Measurements from ENCODE around the gene KLHDC8B.

Gene KLHDC8B

DNA sequence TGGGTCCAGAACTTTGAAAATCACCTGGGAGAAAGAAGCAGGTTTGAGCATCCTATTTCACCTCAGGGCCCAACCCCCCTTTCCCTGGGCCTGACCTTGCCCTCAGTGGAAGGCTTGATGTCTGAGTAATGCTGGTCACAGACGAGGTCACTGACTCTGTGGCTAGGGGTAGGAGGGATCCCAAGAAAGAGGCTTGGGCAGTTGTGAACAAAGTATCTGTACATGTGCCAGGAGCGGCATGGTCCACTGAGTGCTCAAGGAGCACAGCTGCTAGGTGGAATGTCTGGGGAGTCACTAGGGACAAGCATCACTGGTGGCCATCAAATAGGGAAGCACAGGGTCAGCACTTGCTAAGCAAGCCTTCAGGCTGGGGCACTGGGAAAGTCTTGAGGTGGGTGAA is 12.6 kb upstream of the KLHDC8B start:
- no peak for DNase-seq (ENCODE audit: low spot score)

DNA sequence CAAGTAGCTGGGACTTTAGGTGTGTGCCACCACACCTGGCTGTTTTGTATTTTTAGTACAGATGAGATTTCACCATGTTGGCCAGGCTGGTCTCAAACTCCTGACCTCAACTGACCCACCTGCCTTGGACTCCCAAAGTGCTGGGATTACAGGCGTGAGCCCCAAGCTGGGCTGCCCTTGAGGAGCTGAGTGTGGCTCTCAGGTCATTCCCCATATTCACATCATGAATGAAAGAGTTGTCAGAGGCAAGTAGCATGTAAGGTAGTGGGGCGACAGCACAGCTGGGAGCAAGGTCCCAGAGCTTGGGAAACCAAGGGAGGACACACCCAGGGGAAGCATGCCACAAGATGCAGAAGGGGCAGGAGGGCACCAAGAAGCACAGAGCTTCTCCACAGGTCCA is 10.2 kb upstream of the KLHDC8B start:
- no peak for DNase-seq (ENCODE audit: low spot score)

DNA sequence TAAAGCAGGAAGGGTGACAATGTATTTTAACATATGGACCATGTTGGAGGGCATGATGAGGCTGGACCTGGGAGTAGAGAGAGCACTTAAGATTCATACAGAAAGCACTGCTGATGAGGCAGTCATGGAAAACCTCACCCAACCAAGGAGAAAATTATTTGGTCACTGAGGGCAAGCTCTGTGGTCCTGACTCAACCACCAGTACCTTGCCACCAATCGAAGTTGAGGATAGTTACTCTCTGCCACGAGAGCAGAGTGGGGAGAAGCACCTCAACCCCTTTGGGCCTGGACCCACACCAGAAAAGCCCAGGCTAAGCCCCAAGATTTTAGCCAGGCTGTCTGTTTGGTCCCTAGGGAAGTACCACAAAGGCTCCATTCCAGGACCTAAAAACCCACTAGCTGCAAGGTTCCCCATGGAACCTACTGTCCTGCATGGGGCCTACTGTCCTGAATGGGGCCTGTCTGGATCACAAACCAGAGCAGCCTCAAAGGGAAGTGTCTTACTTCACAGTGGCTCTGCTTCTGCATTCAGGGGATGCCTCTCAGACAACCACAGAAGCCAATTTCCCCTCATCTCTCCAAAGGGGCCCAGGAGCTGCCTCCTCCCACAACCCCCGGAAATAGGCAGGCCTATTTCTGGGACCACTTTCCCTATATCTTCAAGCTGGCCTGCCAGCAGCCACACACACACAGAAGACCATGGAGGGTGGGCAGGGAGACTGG is 9.4 kb upstream of the KLHDC8B start:
- DNase-seq (ENCODE audit: low spot score) = no peak

DNA sequence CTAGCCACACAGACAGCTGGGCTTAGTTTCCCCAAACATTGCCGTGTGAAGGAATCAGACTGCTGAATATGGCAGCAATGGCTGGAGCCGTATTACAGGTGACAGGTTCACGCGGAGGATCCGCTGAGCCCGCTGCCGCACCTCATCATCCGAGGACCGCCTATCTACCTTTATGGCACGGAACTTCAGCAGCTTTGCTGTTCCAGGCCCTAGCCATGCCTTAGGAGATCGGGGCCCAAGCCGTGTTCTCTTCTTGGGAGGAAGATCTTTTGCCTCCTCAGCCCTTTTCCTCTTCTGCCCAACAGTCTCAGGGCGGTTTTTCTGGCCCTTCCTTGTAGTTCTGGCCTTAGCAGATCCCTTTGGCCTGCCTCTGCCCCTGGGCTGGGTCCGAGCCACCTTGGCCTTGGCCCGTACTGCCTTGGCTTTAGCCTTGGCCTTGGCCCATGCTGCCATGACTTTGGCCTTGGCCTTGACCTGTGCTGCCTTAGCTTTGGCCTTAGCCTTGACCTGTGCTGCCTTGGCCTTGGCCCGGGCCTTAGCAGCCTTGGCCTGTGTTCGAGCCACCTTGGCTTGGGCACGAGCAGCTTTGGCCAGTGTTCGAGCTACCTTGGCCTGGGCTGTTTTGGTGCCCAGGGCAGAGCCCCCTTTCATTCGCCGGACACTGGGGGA is 8.5 kb upstream of the KLHDC8B start:
- no peak for DNase-seq (ENCODE audit: low spot score)

DNA sequence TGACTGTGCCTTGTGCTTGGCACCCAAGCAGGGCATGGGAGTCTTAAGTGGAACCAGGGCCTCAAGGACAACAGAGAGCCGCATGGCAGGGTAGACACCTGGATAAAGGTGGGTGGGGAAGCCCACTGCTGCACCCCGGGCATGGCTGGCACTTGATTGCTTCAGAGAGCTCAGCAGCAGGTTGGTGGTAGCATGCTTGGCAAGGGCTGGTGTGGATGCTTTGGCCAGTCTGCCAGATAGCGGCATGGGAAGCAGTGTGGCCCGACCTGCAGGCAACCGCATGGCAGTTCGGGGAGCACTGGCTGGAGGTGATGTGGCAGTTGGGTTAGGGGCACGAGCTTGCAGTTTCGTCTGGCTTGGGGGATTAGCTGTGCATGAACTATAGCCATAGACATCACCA is 7.8 kb upstream of the KLHDC8B start:
- no peak for DNase-seq (ENCODE audit: low spot score)

DNA sequence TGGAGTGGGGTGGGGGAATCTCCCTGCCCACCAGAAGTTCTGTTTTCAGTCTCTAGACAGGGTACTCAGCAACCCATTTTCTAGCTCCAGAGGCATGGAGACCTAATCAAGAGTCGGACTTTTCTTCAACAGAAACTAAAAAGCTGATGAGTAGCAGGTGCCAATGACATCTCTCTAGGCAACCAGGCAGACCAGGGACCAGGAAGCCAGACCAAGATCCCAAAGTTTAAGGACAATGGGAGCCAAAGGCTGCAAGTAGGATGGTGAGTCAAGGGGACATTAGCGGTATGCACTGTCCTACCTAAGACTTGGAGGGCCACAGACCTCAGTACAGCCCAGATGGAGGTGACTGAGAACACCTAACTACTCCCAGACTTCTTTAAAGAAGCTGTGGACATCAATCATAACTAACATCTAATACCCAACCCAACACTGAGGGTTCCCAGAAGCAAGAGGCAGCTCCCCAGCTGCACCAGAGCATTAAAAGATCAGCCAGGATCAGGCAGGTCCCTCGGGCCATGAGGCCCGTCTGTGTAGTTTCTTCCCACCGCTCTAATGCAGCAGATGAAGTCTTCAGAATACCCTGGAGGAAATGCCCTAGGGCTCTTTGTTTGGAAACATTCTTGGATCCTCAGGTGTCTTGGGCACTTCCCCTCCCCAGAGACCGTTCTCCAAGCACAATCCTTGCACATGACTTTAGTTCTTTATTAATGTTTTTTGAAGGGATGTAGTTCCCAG is 6.2 kb upstream of the KLHDC8B start:
- no peak for DNase-seq (ENCODE audit: low spot score)

DNA sequence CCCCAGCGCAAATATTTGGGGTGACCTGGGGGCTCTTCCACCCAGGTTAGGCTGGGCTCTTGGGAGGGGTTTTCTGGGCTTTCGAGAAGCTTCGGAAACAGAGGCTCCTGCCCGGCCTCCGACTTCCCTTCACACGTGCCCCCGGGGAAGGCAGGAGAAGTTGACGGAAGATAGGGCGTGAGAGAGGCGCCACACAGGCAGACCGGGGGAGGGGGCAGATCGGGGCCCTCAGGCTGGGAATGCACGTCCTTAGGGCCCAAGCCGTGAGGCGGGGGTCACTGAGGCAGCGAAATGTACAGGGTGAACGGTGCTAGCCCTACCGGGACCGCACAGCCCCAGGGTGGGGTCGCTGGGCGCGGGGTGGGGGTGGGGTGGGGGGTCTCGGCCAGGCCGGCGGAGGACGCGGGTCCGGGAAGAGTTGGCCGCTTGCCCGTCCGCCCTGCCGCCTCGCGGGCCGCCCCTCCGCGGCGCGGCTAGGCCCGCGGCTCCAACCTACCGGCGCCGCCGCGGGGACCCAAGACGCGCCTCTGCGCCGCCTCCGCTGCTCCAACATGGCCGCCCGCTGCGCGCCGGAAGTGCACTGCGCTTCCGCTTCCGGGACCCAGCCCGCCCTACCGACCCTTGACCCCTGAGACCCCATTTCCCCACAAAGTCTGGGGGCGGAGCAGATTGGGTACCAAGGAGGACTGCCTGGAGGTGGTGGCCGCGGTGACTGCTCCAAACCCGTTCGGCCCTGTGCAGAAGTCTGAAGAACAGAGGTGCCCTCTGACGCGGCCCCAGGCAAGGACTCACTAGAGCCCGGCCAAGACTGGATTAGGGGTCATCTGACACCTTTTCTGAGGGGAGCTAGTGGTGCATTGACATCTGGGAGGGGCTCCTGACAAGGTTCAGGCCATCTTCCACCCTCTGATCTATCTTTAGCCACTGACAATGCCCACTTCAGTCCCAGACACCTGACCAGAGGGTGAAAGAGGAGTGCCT is 5.3 kb upstream of the KLHDC8B start, which contains the start of gene CCDC71:
Gene CCDC71, minus strand, starts transcription at position 561 of the 981 bp plus-strand sequence. CDS start 2,123 bp downstream, outside the sequence.
- DNase-seq (ENCODE audit: low spot score) = peak; percentile 66

DNA sequence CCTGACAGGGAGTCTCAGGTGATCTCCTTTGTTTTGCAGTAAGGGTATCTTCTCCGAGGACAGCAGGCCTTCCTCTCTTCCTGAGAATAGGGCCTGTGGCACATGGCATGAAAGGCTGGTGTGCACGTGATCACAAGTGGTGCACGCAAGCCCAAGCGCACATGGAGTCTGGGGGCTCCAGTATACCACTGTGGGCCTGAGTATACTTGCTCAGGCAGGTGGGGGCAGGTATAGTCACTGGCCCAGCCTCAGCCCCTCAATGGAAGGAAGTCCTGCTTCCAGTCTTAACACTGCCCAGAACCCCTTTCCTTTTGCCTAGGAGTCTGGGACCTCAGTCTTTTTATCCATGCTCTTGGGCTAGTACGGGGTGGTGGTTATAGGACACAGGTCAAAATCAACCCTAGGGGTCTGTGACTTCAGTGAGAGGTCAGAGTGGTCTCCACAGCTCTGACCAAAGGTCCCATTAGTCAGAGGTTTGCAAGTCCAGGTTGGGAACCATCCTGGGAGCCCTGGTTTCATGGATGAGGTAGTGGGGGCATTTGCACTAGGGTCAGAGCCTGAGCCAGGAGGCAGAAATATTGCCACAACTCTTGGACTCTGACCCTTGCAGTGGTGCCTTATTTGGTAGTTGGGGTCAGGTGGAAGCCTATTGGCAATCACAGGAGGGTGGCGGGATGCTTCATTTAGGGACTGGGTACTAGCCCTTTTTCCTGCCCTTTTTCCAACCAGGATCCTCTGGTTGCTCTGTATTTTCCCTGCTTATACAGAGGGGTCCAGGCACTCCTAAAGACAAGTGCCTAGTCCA is 4.4 kb upstream of the KLHDC8B start:
- no peak for DNase-seq (ENCODE audit: low spot score)

DNA sequence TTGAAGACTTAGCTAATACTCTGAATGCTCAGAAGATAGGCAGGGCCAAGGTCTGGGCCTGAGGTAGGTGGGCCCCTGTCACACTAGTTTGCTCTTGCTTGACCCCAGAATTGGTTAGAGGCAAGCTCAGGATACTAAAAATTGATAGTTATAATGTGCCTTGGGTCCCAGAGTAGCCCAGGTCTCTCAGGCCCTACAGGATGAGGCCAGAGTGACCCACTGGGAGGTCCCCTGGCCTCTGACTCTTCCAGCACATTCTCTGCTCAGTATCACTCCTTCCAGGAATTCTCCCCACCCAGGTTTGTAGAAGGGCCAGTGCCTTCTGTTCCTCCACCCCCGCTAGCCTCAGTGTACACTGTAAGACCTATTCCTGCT is 667 bp upstream of the KLHDC8B start:
- no peak for DNase-seq (ENCODE audit: low spot score)

DNA sequence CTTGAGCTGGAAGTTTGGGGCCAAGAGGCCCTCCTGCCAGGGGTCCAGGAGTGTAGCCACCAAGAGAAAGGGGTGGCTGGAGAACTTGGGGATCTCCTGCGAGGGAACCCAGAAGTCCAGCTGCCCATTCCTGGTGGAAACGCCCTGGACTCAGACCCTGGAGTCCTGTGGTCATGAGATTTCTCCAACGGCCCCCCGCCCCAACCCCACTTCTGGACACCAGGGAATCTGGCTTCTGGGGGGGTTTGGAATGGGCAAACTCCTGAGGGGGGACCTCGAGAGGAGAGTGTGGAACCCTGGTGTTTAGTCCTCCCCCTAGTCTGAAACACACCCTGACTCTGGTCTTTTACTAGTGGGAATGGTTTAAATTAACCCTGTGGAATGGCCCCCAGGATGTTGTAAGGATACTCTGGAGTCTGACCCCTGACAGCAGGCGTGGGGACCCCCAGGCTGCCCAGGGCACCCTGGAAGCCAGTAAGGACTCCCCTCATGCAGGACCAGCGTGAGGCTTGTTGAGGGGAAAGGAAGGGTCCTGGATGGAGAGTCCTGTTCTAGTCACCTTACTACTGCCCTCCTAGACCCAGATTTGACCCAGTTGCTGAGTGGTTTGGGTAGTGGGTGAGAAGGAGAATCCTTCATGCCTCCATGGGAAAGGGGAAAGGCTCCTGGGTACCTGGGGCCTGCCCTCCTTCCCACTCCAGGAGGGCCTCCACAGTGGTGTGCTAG is 540 bp downstream of the KLHDC8B start:
- DNase-seq (ENCODE audit: low spot score) = no peak

DNA sequence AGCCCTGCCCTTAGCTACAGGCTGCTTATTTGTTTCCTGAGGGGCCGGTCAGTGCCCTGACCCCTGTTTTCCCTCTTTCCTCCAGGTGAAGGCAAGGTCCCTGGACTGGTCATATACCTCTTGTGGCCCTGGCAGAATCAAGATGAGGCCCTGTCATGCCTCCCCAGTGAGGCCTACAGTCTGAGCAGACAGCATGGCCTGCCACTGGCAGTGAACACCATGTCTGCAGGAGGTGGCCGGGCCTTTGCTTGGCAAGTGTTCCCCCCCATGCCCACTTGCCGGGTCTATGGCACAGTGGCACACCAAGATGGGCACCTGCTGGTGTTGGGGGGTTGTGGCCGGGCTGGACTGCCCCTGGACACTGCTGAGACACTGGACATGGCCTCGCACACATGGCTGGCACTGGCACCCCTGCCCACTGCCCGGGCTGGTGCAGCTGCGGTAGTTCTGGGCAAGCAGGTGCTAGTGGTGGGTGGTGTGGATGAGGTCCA is 1.2 kb downstream of the KLHDC8B start:
- no peak for DNase-seq (ENCODE audit: low spot score)

DNA sequence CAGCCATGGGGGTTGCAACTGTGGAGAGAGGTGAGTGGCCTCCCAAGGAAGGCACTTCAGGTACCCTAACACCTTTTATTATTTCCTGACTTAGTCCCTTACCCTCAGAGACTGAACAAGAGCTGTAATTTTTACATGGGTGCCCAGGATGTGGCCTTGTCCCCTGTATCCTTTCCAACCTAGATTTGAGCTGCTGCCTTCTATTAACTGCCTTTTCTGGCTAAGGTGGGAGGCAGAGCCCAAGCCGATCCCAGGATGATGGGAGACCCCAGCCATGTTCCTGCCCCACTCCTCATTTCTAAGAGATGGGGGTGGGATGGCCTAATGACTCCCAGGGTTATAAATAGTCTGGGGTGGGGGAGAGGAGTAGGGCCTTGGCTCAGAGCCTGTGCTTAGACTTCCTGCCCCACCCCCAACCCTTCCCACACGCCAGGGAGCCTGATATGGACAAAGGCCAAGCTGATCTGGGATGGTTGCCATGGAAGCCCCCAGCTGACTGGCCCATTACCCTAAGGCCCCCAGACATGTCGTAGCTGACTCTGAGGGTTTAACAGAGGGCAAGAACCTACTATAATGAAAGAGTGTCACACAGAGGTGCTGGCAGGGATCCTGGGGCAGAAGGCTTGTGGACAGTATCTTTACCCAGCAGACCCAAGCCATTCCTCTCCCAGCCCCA is 1.9 kb downstream of the KLHDC8B start:
- no peak for DNase-seq (ENCODE audit: low spot score)

DNA sequence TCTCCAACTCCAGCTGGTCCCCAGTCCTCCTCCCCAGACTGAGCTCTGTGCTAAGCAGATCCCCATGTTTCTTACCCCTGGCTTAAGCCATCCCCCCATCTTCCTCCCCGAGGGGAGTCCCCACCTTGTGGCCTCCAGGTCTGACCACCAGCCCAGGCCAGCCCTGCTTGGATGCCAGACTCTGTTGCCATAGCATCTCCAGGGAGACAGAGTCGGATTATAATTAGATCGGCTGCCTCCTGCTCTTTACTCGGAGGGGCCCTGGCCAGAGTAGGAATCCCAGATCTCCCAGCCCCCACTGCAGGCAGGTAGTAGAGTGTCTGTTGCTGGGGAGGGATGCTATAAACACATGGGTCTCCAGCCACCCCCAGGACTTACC is 2.4 kb downstream of the KLHDC8B start:
- no peak for DNase-seq (ENCODE audit: low spot score)

DNA sequence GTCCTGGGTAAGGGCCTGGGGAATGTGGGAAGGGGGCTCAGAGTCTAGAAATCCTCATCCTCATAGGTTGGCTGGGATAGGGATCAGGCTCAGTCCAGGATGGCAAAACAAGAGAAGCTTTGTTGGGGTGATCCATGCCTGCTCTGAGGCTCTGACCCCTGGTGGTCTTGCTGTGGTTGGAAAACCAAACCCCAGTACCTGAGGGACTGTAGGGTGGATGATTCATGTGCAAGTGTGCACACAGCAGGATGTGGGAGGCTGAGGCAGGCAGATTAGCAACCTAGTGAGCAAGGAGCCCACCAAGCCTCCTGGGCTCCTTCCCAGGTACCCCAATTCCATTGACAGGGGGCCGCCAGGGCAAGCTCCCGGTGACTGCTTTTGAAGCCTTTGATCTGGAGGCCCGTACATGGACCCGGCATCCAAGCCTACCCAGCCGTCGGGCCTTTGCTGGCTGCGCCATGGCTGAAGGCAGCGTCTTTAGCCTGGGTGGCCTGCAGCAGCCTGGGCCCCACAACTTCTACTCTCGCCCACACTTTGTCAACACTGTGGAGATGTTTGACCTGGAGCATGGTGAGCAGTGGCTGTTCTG is 3.1 kb downstream of the KLHDC8B start:
- DNase-seq (ENCODE audit: low spot score) = no peak

DNA sequence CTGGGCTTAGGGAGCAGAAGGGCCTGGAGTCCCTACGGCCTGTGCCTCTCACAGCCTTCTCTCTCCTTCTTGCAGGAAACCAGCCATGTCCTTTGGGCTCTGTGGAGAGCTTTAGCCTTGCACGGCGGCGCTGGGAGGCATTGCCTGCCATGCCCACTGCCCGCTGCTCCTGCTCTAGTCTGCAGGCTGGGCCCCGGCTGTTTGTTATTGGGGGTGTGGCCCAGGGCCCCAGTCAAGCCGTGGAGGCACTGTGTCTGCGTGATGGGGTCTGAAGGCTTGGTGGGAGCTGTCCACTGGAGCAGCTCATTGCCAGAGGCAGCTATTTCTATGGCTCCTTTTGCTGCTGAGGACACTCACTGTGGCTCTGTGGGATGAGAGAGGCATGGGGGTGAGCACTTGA is 4.1 kb downstream of the KLHDC8B start:
- DNase-seq (ENCODE audit: low spot score) = no peak

DNA sequence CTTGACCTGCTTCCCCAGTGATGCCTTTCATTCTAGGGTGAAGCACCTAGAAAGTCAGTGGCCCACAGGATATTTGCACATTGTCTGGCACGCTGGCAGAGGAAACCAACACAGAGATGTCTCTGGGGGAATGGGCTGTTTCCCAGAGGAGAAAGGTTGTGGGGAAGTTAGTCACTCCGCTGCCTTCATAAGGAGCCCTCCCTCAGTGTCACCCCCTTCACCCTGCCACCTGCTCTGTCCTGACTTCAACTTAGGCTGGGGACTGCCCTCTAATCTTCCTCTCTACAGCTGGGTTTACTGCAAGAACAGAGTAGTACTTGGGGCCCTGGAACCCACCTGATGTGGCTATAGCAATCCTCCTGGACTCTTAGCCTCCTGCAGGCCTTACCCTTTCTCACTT is 5.7 kb downstream of the KLHDC8B start:
- no peak for DNase-seq (ENCODE audit: low spot score)

DNA sequence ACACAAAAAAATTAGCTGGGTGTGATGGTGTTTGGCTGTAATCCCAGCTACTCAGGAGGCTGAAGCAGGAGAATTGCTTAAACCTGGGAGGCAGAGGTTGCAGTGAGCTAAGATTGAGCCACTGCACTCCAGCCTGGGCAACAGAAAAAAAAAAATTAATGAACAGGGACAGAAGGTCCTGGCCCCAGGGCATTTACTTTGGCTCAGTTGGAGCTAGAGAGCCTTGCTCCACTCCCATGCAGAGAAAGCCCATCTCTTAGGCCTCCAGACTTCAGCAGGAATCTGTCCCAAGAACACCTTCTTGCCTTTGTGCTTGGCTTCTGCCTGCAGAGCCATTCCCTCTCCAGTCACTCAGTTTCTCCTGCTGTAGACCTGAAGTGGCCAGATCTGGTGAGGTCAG is 8.7 kb downstream of the KLHDC8B start:
- no peak for DNase-seq (ENCODE audit: low spot score)

DNA sequence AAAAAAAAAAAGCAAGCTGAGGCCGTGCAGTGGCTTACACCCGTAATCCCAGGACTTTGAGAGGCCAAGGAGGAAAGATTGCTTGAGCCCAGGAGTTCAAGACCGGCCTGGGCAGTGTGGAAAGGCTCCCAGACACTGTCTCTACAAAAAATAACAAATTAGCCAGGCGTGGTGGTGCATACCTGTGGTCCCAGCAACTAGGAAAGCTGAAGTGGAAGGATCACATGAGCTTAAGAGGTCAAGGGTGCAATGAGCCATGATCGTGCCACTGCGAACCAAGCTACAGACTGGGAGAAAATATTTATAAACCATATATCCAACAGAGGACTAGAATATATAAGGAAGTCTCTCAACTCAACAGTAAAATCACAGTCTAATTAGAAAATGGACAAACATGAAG is 10.0 kb downstream of the KLHDC8B start:
- no peak for DNase-seq (ENCODE audit: low spot score)

DNA sequence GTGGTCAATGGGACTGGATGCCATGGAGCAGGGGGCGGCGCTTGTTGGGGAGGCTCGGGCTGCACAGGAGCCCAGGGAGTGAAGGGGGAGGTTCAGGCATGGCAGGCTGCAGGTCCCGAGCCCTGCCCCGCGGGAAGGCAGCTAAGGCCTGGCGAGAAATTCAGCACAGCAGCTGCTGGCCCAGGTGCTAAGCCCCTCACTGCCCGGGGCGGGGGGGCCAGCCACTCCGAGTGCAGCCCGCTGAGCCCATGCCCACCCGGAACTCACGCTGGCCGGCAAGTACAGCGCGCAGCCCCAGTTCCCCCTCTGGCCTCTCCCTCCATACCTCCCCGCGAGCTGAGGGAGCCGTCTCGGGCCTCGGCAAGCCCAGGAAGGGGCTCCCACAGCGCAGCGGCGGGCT is 11.3 kb downstream of the KLHDC8B start:
- DNase-seq (ENCODE audit: low spot score) = no peak

All from CD4-positive, alpha-beta T cell treated with Interleukin-6 at 100 ng/mL for 8 hours (primary cell).